ENCODE results near the gene TMEM242. TPM values are rescaled to one million over a fixed set of nuclear protein-coding genes. Genes with fewer than 3 reads are reported as not detected.

The TMEM242 gene
- total and polyA plus RNA-seq, 2 of the 8 experiments (the other 6 are each of a cell fraction or from before 2014, with no cell fraction given), result 2.4 to 9.0 TPM

DNA sequence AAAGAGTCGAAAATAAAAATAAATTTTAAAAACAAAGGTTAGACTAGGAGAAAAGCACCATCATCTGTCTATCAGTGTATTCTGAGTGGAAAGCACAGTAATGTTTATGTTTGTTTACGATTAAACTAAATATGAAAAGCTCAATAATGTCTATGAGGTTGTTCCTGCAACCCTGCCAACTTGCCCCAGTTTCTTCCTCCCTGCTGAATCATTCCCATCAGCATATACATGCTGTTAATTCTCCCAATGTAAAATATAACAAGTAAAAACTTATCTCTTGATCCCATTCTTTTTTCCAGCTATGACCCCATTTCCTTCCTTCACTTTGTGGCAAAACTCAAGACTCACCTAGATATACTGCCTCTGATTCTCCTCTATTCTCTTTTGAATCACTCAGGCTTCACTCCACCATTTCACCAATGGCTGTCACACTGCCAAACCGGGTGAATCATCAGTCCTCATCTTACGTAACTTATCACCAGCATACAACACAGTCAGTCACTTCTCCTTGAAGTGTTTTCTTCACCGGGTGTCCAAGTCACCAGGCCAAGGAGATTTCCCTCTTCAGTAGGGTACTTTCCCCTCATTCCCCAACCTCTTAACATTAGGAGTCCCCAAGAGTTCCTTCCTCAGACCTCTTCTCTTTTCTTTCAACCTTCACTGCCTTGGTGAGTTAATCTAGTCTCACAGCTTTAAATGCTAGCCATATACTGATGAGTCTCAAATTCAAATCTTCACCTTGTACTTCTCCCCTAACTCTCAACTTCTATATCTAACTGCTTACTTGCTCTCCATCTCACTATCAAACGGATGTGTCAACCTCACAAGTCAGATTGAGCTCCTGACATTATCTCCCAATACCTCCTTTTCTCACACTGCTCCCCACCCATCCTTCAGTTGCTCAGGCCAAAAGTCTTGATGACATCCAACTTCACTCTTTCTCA lies 6.2 kb downstream of the TMEM242 start:
- ChIA-PET POLR2A (ENCODE audit: partially characterized antibody) (no interaction called here), CTCF (ENCODE audit: partially characterized antibody) (interaction anchor here (0.6 to 1.5 kb wide), 8 partner anchors 9 to 371 kb away, joined by 3 to 6 read pairs (median 3); no protein-coding TSS in a partner anchor)
- Histone ChIP-seq H2BK15ac (ENCODE audit: low read length) (no peak overlapping the region), H4K8ac (ENCODE audit: extremely low read depth, insufficient read depth, low read length) (no peak overlapping the region), H3K27me3 (replicated peaks in 1 of 4; ENCODE audit: control insufficient read depth in 3 of 4, extremely low read depth in 1 of 4, insufficient read depth in 3 of 4, low read length in 3 of 4) (no peaks in the 10 kb centered on the region), H3K9me3 (ENCODE audit: insufficient read depth in 2 of 2, low read depth in 1 of 2, low read length in 1 of 2) (no peaks in the 10 kb centered on the region), H2BK12ac (ENCODE audit: low read depth, low read length) (no peak overlapping the region), H3K4me3 (ENCODE audit: extremely low read depth in 1 of 4, insufficient read depth in 2 of 4, low read depth in 3 of 4, low read length in 4 of 4) (no peak overlapping the region), H2AFZ (ENCODE audit: low read length) (no peak overlapping the region), H4K91ac (replicated peaks; ENCODE audit: insufficient read length, low read length) (no peak overlapping the region), H4K5ac (ENCODE audit: insufficient read length, low read depth, low read length) (no peak overlapping the region), H3K56ac (replicated peaks; ENCODE audit: insufficient read length, low read depth, low read length) (no peak overlapping the region), H3K14ac (ENCODE audit: insufficient read length) (no peak overlapping the region), H3K79me2 (ENCODE audit: control insufficient read depth in 1 of 2, insufficient read depth in 2 of 2, low read length in 2 of 2) (peaks cover 0 to 3% of the 10 kb centered on the region in 2 experiments; a peak in 1 of 4 replicates), H3K27ac (ENCODE audit: low read depth, low read length) (no peak overlapping the region), H2AK5ac (ENCODE audit: low read depth, low read length) (no peak overlapping the region), H3K23me2 (ENCODE audit: low read depth, low read length) (no peaks in the 10 kb centered on the region), H4K20me1 (replicated peaks in 1 of 2; ENCODE audit: control insufficient read depth in 1 of 2, insufficient read depth in 2 of 2, low read length in 2 of 2) (peaks cover 0 to 3% of the 10 kb centered on the region in 2 experiments), H3K18ac (ENCODE audit: extremely low read depth, low read length) (no peak overlapping the region), H2BK5ac (ENCODE audit: low read depth, low read length) (no peak overlapping the region), H3K9ac (replicated peaks in 1 of 4; ENCODE audit: extremely low read depth in 1 of 4, low read depth in 3 of 4, low read length in 3 of 4) (no peak overlapping the region), H3K23ac (ENCODE audit: insufficient read length) (no peak overlapping the region), H2BK20ac (ENCODE audit: low read length) (no peak overlapping the region), H2BK120ac (replicated peaks; ENCODE audit: low read depth, low read length) (no peak overlapping the region), H3K4me1 (replicated peaks in 1 of 4; ENCODE audit: control insufficient read depth in 3 of 4, insufficient read depth in 4 of 4, low read length in 3 of 4) (no peaks in the 10 kb centered on the region), H3K4ac (replicated peaks; ENCODE audit: insufficient read length, low read depth, low read length) (no peak overlapping the region), H3K79me1 (ENCODE audit: low read depth, low read length) (peaks cover 6% of the 10 kb centered on the region; the same call in 1 of the 2 replicates), H3K36me3 (ENCODE audit: control insufficient read depth in 2 of 4, insufficient read depth in 4 of 4, low read length in 3 of 4) (peaks cover 8 to 35% (median 21%) of the 10 kb centered on the region in 4 experiments), H3K4me2 (ENCODE audit: insufficient read depth in 1 of 2, low read depth in 2 of 2, low read length in 2 of 2) (no peak overlapping the region)
- no peak for DNase-seq (ENCODE audit: low read depth in 1 of 2, low spot score in 2 of 2)
- FAIRE-seq, result no peak
- 89% methylated on average over 6 of the region's 6 CpGs; no CpG with 5 or more reads in 1 of the 2 experiments for WGBS, 2 experiments (ENCODE audit: extremely low coverage in 1 of 2, insufficient coverage in 1 of 2, insufficient read length in 1 of 2, insufficient replicate concordance in 2 of 2, low coverage in 1 of 2, low lambda C conversion rate in 2 of 2, missing lambda C conversion rate in 1 of 2)
- TF ChIP-seq SAP30 (IDR thresholded peaks at IDR 0.05; ENCODE audit: insufficient read depth, insufficient replicate concordance, low read length) (no peak), EP300 (IDR thresholded peaks at IDR 0.05; ENCODE audit: borderline replicate concordance in 1 of 2, low read depth in 2 of 2, low read length in 2 of 2) (no peak), CTBP2 (IDR thresholded peaks at IDR 0.05; ENCODE audit: borderline replicate concordance, insufficient read depth, insufficient read length, low read length) (no peak)
- TF ChIP-seq, protein P1, sequence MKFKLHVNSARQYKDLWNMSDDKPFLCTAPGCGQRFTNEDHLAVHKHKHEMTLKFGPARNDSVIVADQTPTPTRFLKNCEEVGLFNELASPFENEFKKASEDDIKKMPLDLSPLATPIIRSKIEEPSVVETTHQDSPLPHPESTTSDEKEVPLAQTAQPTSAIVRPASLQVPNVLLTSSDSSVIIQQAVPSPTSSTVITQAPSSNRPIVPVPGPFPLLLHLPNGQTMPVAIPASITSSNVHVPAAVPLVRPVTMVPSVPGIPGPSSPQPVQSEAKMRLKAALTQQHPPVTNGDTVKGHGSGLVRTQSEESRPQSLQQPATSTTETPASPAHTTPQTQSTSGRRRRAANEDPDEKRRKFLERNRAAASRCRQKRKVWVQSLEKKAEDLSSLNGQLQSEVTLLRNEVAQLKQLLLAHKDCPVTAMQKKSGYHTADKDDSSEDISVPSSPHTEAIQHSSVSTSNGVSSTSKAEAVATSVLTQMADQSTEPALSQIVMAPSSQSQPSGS (IDR thresholded peaks at IDR 0.05; ENCODE audit: low read length), result no peak
- TF ChIP-seq, protein P2, sequence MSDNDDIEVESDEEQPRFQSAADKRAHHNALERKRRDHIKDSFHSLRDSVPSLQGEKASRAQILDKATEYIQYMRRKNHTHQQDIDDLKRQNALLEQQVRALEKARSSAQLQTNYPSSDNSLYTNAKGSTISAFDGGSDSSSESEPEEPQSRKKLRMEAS (IDR thresholded peaks at IDR 0.05), result no peak

Data from H1 (cell line).